H9 (cell line): Measurements from ENCODE around the gene SLC16A11. TPM values are rescaled to one million over a fixed set of nuclear protein-coding genes. Genes with fewer than 3 reads are reported as not detected.
A peak's percentile ranks its signal among the peaks of the same experiment; 100 is the strongest.

Experiments
- DNase-seq: peaks from one replicate; pipeline ENCODE4 v3.0.0-alpha.2; 2017
- H2AFZ ChIP-seq: one replicate; pipeline ENCODE4 v1.6.1; 2013; ENCODE audit warnings: mild to moderate bottlenecking, low read length, control low read depth, moderate library complexity
- H2AK5ac ChIP-seq: 2 replicates; pipeline ENCODE4 v1.6.1; 2013; ENCODE audit warnings: low read length, control low read depth, mixed read lengths; ENCODE audit not compliant: insufficient read length
- H2BK120ac ChIP-seq: one replicate; pipeline ENCODE4 v1.6.1; 2013; ENCODE audit warnings: low read depth, mild to moderate bottlenecking, low read length, control low read depth, inconsistent platforms; ENCODE audit not compliant: poor library complexity, severe bottlenecking
- H2BK12ac ChIP-seq: 2 replicates; pipeline ENCODE4 v1.6.1; 2013; ENCODE audit warnings: low read length, control low read depth, mixed read lengths, low read depth; ENCODE audit not compliant: insufficient read length
- H2BK15ac ChIP-seq: 2 replicates; pipeline ENCODE4 v1.6.1; 2013; ENCODE audit warnings: low read depth, low read length, control low read depth
- H2BK20ac ChIP-seq: one replicate; pipeline ENCODE4 v1.6.1; 2013; ENCODE audit warnings: low read depth, mild to moderate bottlenecking, low read length, control low read depth, inconsistent platforms; ENCODE audit not compliant: poor library complexity, severe bottlenecking
- H2BK5ac ChIP-seq: 2 replicates; pipeline ENCODE4 v1.6.1; 2013; ENCODE audit warnings: low read length, control low read depth, mixed read lengths; ENCODE audit not compliant: insufficient read length
- H3K14ac ChIP-seq: 2 replicates; pipeline ENCODE4 v1.6.1; 2013; ENCODE audit warnings: low read length, control low read depth; ENCODE audit not compliant: insufficient read depth
- H3K18ac ChIP-seq: 2 replicates; pipeline ENCODE4 v1.6.1; 2013; ENCODE audit warnings: low read depth, mild to moderate bottlenecking, mixed read lengths, low read length, control low read depth; ENCODE audit not compliant: insufficient read length
- H3K23ac ChIP-seq: 2 replicates; pipeline ENCODE4 v1.6.1; 2013; ENCODE audit warnings: low read length, control low read depth, mixed read lengths, low read depth; ENCODE audit not compliant: insufficient read length
- H3K23me2 ChIP-seq: 2 replicates; pipeline ENCODE4 v1.6.1; 2013; ENCODE audit warnings: low read depth, mild to moderate bottlenecking, mixed read lengths, low read length, control low read depth; ENCODE audit not compliant: insufficient read length, poor library complexity, severe bottlenecking
- H3K27ac ChIP-seq: 2 replicates; pipeline ENCODE4 v1.5.1; 2013; ENCODE audit warnings: low read length, control low read depth, mixed read lengths, low read depth; ENCODE audit not compliant: insufficient read length
- H3K27me3 ChIP-seq: 2 replicates; pipeline ENCODE4 v1.6.1; 2013; ENCODE audit warnings: low read length, control low read depth, inconsistent platforms; ENCODE audit not compliant: insufficient read depth
- H3K4ac ChIP-seq: 2 replicates; pipeline ENCODE4 v1.6.1; 2013; ENCODE audit warnings: low read depth, mild to moderate bottlenecking, control low read depth, inconsistent platforms, low read length, moderate library complexity
- H3K4me1 ChIP-seq: 2 replicates; pipeline ENCODE4 v1.6.1; 2013; ENCODE audit warnings: low read length, control low read depth, inconsistent platforms; ENCODE audit not compliant: insufficient read depth
- H3K4me2 ChIP-seq: 2 replicates; pipeline ENCODE4 v1.6.1; 2013; ENCODE audit warnings: low read length, control low read depth, mixed read lengths; ENCODE audit not compliant: insufficient read length, insufficient read depth
- H3K56ac ChIP-seq: 2 replicates; pipeline ENCODE4 v1.6.1; 2013; ENCODE audit warnings: low read depth, mild to moderate bottlenecking, mixed read lengths, low read length, control low read depth; ENCODE audit not compliant: insufficient read length
- H3K79me1 ChIP-seq: 2 replicates; pipeline ENCODE4 v1.6.1; 2013; ENCODE audit warnings: low read depth, mild to moderate bottlenecking, moderate library complexity, low read length, control low read depth, inconsistent platforms; ENCODE audit not compliant: insufficient read depth, poor library complexity, severe bottlenecking
- H3K79me2 ChIP-seq: 2 replicates; pipeline ENCODE4 v1.6.1; 2013; ENCODE audit warnings: low read length, control low read depth, inconsistent platforms; ENCODE audit not compliant: insufficient read depth
- H3K9ac ChIP-seq: 2 replicates; pipeline ENCODE4 v1.6.1; 2013; ENCODE audit warnings: low read length, control low read depth, mixed read lengths; ENCODE audit not compliant: insufficient read length; ENCODE audit errors: extremely low read depth
- H3K9me3 ChIP-seq: one replicate; pipeline ENCODE4 v1.6.1; 2013; ENCODE audit warnings: low read depth, low read length, inconsistent platforms; ENCODE audit not compliant: control insufficient read depth
- H3T11ph ChIP-seq: one replicate; pipeline ENCODE4 v1.6.1; 2013; ENCODE audit warnings: mild to moderate bottlenecking, low read length, control low read depth, inconsistent platforms
- H4K20me1 ChIP-seq: one replicate; pipeline ENCODE4 v1.6.1; 2013; ENCODE audit not compliant: control insufficient read depth, insufficient read length, insufficient read depth
- H4K5ac ChIP-seq: 2 replicates; pipeline ENCODE4 v1.6.1; 2013; ENCODE audit warnings: low read depth, mild to moderate bottlenecking, mixed read lengths, low read length, control low read depth; ENCODE audit not compliant: insufficient read length
- H4K8ac ChIP-seq: replicated peaks from 2 replicates; pipeline ENCODE4 v1.6.1; 2013; ENCODE audit warnings: low read length, control low read depth, mixed read lengths, low read depth; ENCODE audit not compliant: insufficient read length
- H4K91ac ChIP-seq: 2 replicates; pipeline ENCODE4 v1.6.1; 2013; ENCODE audit warnings: low read depth, mild to moderate bottlenecking, moderate library complexity, mixed read lengths, low read length, control low read depth; ENCODE audit not compliant: insufficient read length
- H3K27ac Mint-ChIP-seq, 3 experiments: 2 replicates in 2 of 3; 3 replicates in 1 of 3; pipeline ENCODE4 v1.8.0; 2020 to 2021; ENCODE audit warnings: mixed read lengths in 3 of 3, mild to moderate bottlenecking in 1 of 3, moderate library complexity in 1 of 3
- H3K27me3 Mint-ChIP-seq: 2 replicates; pipeline ENCODE4 v1.8.0; 2021; ENCODE audit warnings: low read depth, mild to moderate bottlenecking, moderate library complexity, mixed read lengths
- H3K36me3 Mint-ChIP-seq, 3 experiments: 2 replicates in 2 of 3; 3 replicates in 1 of 3; pipeline ENCODE4 v1.8.0; 2020 to 2021; ENCODE audit warnings: low read depth in 3 of 3, mixed read lengths in 3 of 3; ENCODE audit not compliant: insufficient read depth in 1 of 3
- H3K4me1 Mint-ChIP-seq, 2 experiments: 2 replicates each; pipeline ENCODE4 v1.8.0; 2020; ENCODE audit warnings: mixed read lengths in 2 of 2
- H3K4me3 Mint-ChIP-seq, 2 experiments: 2 replicates in 1 of 2; 3 replicates in 1 of 2; pipeline ENCODE4 v1.8.0; 2020 to 2021; ENCODE audit warnings: mild to moderate bottlenecking in 2 of 2, mixed read lengths in 2 of 2, moderate library complexity in 1 of 2
- H3K9me3 Mint-ChIP-seq, 2 experiments: 2 replicates in 1 of 2; 3 replicates in 1 of 2; pipeline ENCODE4 v1.8.0; 2020; ENCODE audit warnings: mild to moderate bottlenecking in 2 of 2, mixed read lengths in 2 of 2, moderate library complexity in 1 of 2
- whole genome bisulfite sequencing: extraction: QIAGEN DNeasy Blood & Tissue Kit; methylation state at CpG from one replicate; pipeline ENCODE4 v1.1.7; 2013; ENCODE audit warnings: missing lambda C conversion rate, low lambda C conversion rate, mixed read lengths; ENCODE audit not compliant: insufficient read length; ENCODE audit errors: extremely low coverage; 5-methylcytosine and 5-hydroxymethylcytosine counted together
- total RNA-seq: library from RNA; stranded (reverse); gene quantifications from 2 replicates; pipeline ENCODE4 v1.2.1, GENCODE V29; 2021
- TF ChIP-seq, protein P1 (sequence below): fragments of 200-600 bp; sonication (generic); conservative IDR thresholded peaks from 3 replicates; pipeline ENCODE4 v1.8.0; 2021; ENCODE audit warnings: antibody characterized with exemption, mild to moderate bottlenecking

Gene SLC16A11
- total RNA-seq, 1 experiment from 2014 or later: 0.13 TPM

DNA sequence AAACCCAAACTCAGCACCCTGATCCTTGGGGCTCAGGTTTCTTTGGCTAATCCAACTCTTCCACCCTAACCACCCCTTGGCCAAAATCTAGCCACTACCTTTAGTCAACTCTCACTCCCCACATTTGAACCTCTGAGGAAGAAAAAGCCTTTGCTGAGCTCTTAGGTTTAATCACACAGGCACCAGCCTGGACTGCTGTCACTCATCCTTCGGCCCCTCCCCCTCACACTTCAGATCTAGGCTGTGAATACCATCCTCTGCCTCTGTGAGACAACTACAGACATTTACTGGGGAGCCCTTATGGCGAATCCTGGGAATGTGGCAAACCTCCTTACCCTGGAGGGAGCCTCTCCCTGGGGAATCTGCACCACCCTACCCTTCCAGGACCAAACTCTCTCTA lies 36.7 kb downstream of the SLC16A11 start:
- no peak overlapping the region for H3K4me2 ChIP-seq
- no peak overlapping the region for H4K5ac ChIP-seq
- DNase-seq: no peak
- H3T11ph ChIP-seq: no peak overlapping the region
- no peaks in the 10 kb centered on the region for H3K27me3 Mint-ChIP-seq
- H3K27me3 ChIP-seq: no peaks in the 10 kb centered on the region
- H3K4me1 ChIP-seq: no peaks in the 10 kb centered on the region
- no peaks in the 10 kb centered on the region for H3K23me2 ChIP-seq
- no peaks in the 10 kb centered on the region for H3K9me3 ChIP-seq
- no CpG with 5 or more reads among the region's 2 CpGs for WGBS
- peak overlapping the region in 1 of 3 experiments; percentile 52; a peak in 2 of 7 replicates for H3K27ac Mint-ChIP-seq
- H3K4me3 Mint-ChIP-seq: no peak overlapping the region
- no peak overlapping the region for H3K18ac ChIP-seq
- no peak overlapping the region for H4K91ac ChIP-seq
- H2BK5ac ChIP-seq: no peak overlapping the region
- no peak overlapping the region for H3K9ac ChIP-seq
- H3K23ac ChIP-seq: no peak overlapping the region
- no peak overlapping the region for H2AK5ac ChIP-seq
- H4K8ac ChIP-seq: no peak overlapping the region
- H3K56ac ChIP-seq: no peak overlapping the region
- H3K4ac ChIP-seq: no peak overlapping the region
- no peak overlapping the region for H3K14ac ChIP-seq
- H2BK120ac ChIP-seq: no peak overlapping the region
- peaks cover 4 to 9% of the 10 kb centered on the region in 2 experiments for H3K4me1 Mint-ChIP-seq
- no peaks in the 10 kb centered on the region; the same call in 1 of the 2 replicates for H3K79me2 ChIP-seq
- H2BK15ac ChIP-seq: no peak overlapping the region
- H2AFZ ChIP-seq: no peak overlapping the region
- H2BK20ac ChIP-seq: no peak overlapping the region
- H3K79me1 ChIP-seq: peaks cover 11% of the 10 kb centered on the region
- no peak overlapping the region for H3K27ac ChIP-seq
- TF ChIP-seq, protein P1, sequence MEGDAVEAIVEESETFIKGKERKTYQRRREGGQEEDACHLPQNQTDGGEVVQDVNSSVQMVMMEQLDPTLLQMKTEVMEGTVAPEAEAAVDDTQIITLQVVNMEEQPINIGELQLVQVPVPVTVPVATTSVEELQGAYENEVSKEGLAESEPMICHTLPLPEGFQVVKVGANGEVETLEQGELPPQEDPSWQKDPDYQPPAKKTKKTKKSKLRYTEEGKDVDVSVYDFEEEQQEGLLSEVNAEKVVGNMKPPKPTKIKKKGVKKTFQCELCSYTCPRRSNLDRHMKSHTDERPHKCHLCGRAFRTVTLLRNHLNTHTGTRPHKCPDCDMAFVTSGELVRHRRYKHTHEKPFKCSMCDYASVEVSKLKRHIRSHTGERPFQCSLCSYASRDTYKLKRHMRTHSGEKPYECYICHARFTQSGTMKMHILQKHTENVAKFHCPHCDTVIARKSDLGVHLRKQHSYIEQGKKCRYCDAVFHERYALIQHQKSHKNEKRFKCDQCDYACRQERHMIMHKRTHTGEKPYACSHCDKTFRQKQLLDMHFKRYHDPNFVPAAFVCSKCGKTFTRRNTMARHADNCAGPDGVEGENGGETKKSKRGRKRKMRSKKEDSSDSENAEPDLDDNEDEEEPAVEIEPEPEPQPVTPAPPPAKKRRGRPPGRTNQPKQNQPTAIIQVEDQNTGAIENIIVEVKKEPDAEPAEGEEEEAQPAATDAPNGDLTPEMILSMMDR: no peak
- no peak overlapping the region for H2BK12ac ChIP-seq
- H3K9me3 Mint-ChIP-seq: no peaks in the 10 kb centered on the region
- peaks cover 4 to 15% (median 8%) of the 10 kb centered on the region in 3 experiments; a peak in 5 of 7 replicates for H3K36me3 Mint-ChIP-seq
- H4K20me1 ChIP-seq: no peaks in the 10 kb centered on the region
